Thyroid gland (tissue), 4 donors: ENCODE measurements around the gene MAGT1. TPM values are rescaled to one million over a fixed set of nuclear protein-coding genes. Genes with fewer than 3 reads are reported as not detected.
A peak's percentile ranks its signal among the peaks of the same experiment; 100 is the strongest.
"Not testable (repeated sequence)": the region's sequence is repeated elsewhere in the genome, so short reads cannot be mapped to it uniquely, and the experiment has no call there.

Source experiments
- DNase-seq, 2 donors: peaks; one replicate each; pipeline ENCODE4 v3.0.0-alpha.2; 2019
- H3K27ac ChIP-seq, 3 donors: fragments of 200-600 bp; sonication (generic); 1 replicate in 2 of 3; 2 replicates in 1 of 3; pipeline ENCODE4 v1.5.1; 2016 to 2019; ENCODE audit warnings: mild to moderate bottlenecking in 1 of 3, moderate library complexity in 1 of 3
- H3K27me3 ChIP-seq: fragments of 200-600 bp; sonication (generic); one replicate; pipeline ENCODE4 v1.5.1; 2019
- H3K36me3 ChIP-seq, 2 donors: fragments of 200-600 bp; sonication (generic); one replicate each; pipeline ENCODE4 v1.5.1; 2016 to 2019
- H3K4me1 ChIP-seq, 2 donors: fragments of 200-600 bp; sonication (generic); one replicate each; pipeline ENCODE4 v1.5.1; 2017 to 2019
- H3K4me3 ChIP-seq, 3 donors: fragments of 200-600 bp; sonication (generic); replicated peaks in 1 of 3; 1 replicate in 2 of 3; 2 replicates in 1 of 3; pipeline ENCODE4 v1.5.1; 2016; ENCODE audit warnings: mild to moderate bottlenecking in 1 of 3
- H3K9me3 ChIP-seq: fragments of 200-600 bp; sonication (generic); one replicate; pipeline ENCODE4 v1.5.1; 2017
- POLR2A ChIP-seq, 2 donors: fragments of 450-650 bp; IDR thresholded peaks; one replicate each; pipeline ENCODE4 v1.6.1; 2017; ENCODE audit warnings: antibody characterized with exemption in 2 of 2, mild to moderate bottlenecking in 2 of 2, moderate library complexity in 1 of 2
- WGBS, 2 donors: methylation state at CpG; one replicate each; pipeline ENCODE4 v1.1.5; 2017; 5-methylcytosine and 5-hydroxymethylcytosine counted together
- intact Hi-C: fragments of 100-400 bp; cut with DNase I; formaldehyde crosslinking; loops from one replicate; pipeline ENCODE4 v1.15.1; 2023
- total RNA-seq, 4 donors: library from RNA; depleted of rRNA; stranded (reverse); fragments of >200 nt; gene quantifications; one replicate each; pipeline ENCODE4 v1.2.3, GENCODE V29; 2016
- TF ChIP-seq, protein P1 (sequence below), 6 experiments: fragments of 200-600 bp in 3 of 6; fragments of 450-650 bp in 3 of 6; sonication (generic) in 3 of 6; IDR thresholded peaks; one replicate each; pipeline ENCODE4 v1.5.1; 2016 to 2019; ENCODE audit warnings: antibody characterized with exemption in 6 of 6, mild to moderate bottlenecking in 2 of 6, inconsistent platforms in 1 of 6, moderate library complexity in 1 of 6

The MAGT1 gene
- total RNA-seq = 100 to 1,000 TPM in 3 of 4 donors, 10 to 100 TPM in 1; 85.1 to 156 (median 109) TPM

DNA sequence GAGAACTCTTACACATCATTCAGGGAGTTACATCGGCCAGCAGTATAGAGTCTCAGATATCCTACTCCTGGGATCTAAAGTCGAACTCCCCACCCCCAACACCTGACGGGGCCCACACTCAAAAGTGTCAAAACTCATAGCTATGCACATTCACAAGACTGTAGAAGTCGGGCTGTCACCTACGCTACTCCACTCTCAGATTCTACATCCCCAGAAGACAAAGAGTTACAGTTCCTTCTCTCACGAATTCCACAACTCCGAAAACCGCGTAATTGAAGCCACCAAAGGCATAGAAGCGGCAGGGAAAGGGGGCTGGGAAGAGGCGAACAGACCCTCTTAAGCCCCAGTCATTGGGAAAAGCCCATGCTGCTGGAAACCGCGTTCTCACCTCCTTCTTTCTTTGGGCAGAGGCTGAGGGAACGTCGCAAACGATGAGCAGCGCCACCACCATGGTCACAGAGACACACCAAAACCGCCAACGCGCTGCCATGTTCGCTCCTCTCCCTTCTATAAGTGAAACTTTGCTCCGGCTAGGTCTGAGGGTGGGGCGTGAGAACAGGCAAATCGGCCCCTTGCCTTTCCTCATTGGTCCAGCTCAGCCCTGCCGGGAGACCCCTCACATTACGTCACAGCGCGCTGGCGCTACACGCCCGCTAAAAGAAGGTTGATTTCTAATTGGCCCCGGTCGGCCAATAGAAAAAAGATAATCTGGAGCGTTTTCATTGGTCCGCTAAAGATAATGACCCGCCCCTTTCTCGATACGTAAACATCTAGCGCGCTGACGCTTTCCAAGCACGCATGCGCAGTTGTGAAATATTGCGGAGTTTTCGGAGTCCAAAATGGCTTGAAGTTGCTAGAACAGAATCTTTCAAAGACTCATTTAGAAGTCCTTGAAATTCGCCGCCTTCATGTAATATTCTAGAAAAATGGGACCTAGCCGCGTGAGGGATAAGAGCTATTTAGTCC is at the start of gene MAGT1:
Gene MAGT1 (minus strand): TSS at position 515 of the 966 bp plus-strand sequence. CDS start 25 bp downstream, at position 490.
- peak; percentile 92 for DNase-seq
- no peaks in the 10 kb centered on the region for H3K4me1 ChIP-seq
- 0% methylated on average over 24 to 39 of the region's 49 CpGs for WGBS, 2 donors
- peak within 1 kb of the TSS; percentile 80 to 94 (median 88) for H3K27ac ChIP-seq
- no peaks in the 10 kb centered on the region for H3K36me3 ChIP-seq
- no peaks in the 10 kb centered on the region for H3K9me3 ChIP-seq
- no peaks in the 10 kb centered on the region for H3K27me3 ChIP-seq
- TF ChIP-seq, protein P1, sequence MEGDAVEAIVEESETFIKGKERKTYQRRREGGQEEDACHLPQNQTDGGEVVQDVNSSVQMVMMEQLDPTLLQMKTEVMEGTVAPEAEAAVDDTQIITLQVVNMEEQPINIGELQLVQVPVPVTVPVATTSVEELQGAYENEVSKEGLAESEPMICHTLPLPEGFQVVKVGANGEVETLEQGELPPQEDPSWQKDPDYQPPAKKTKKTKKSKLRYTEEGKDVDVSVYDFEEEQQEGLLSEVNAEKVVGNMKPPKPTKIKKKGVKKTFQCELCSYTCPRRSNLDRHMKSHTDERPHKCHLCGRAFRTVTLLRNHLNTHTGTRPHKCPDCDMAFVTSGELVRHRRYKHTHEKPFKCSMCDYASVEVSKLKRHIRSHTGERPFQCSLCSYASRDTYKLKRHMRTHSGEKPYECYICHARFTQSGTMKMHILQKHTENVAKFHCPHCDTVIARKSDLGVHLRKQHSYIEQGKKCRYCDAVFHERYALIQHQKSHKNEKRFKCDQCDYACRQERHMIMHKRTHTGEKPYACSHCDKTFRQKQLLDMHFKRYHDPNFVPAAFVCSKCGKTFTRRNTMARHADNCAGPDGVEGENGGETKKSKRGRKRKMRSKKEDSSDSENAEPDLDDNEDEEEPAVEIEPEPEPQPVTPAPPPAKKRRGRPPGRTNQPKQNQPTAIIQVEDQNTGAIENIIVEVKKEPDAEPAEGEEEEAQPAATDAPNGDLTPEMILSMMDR (IDR thresholded peaks at IDR 0.05) = no peak
- TF ChIP-seq POLR2A (IDR thresholded peaks at IDR 0.05) = peak in 1 of 2 donors; percentile 83
- intact Hi-C loops = no loop called here
- peak within 1 kb of the TSS; percentile 11 to 47 (median 45) for H3K4me3 ChIP-seq

DNA sequence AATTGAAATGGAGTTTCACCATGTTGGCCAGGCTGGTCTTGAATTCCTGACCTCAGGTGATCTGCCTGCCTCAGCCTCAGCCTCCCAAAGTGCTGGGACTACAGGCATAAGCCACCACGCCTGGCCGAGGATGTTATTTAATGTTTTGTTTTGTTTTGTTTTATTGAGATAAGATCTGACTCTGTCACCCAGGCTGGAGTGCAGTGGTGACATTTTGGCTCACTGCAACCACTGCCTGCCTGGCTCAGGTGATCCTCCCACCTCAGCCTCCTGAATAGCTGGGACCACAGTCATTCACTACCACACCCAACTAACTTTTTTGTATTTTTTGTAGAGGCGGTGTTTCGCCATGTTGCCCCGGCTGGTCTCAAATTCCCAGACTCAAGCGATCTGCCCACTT is 49.8 kb upstream of the MAGT1 start:
- intact Hi-C loops, DNase-seq, H3K4me1 ChIP-seq, H3K27me3 ChIP-seq, H3K9me3 ChIP-seq, H3K27ac ChIP-seq, H3K36me3 ChIP-seq, H3K4me3 ChIP-seq: not testable (repeated sequence)
- WGBS, 2 donors = 98 to 100% methylated on average over 6 of the region's 6 CpGs

DNA sequence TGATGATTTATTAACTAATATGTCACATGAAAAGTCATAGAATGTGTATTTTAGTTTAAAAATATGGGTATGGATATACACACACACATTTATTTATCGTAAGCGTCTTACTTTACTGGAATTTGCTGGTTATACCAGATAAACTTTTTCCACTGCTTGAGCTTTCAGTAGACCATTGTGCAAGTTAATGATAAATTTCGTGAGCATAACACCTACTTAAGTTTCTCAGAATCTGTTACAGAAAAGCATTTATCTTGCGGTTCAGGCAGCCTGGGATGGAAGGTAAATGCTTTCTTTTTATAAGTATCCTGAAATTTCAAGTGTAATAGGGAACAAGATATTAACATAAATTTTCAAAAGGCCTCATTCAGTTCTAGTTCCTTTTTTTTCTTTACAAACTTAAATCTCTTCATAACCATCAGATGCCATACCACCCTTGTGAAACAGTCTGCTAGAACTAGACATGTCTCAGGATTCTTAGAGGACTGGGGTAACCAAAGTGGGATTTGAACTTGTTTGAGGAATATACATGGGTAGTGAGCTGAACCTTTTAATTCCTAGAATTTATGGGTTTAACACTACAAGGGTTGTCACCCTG is 42.9 kb upstream of the MAGT1 start:
- Histone ChIP-seq H3K4me1 (no peaks in the 10 kb centered on the region), H3K27ac (no peak overlapping the region), H3K36me3 (no peaks in the 10 kb centered on the region), H3K4me3 (no peak overlapping the region), H3K9me3 (no peaks in the 10 kb centered on the region), H3K27me3 (no peaks in the 10 kb centered on the region)
- no peak for TF ChIP-seq POLR2A (IDR thresholded peaks at IDR 0.05)
- TF ChIP-seq, protein P1 (IDR thresholded peaks at IDR 0.05) = no peak
- 89 to 92% methylated on average over 4 of the region's 4 CpGs for WGBS, 2 donors
- intact Hi-C loops = no loop called here
- no peak for DNase-seq

DNA sequence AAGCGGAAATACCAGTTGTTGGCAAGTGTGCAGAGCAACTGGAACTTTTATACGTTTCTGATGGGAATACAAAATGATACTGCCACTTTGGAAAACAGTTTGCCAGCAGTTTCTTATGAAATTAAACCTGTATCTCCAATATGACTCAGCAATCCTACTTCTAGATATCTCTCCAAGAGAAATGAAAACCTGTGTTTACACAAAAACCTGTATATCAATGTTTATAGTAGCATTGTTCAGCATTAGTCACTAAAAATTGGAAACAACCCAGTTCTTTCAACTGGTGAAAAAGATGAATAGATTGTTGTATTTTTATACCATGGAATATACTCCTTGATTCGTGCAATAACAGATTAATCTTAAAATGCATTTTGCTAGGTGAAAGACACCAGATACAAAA is 42.1 kb upstream of the MAGT1 start:
- intact Hi-C loops = no loop called here
- WGBS, 2 donors = 77 to 80% methylated on average over 3 of the region's 3 CpGs
- no peak for TF ChIP-seq POLR2A (IDR thresholded peaks at IDR 0.05)
- TF ChIP-seq, protein P1 (IDR thresholded peaks at IDR 0.05) = no peak

DNA sequence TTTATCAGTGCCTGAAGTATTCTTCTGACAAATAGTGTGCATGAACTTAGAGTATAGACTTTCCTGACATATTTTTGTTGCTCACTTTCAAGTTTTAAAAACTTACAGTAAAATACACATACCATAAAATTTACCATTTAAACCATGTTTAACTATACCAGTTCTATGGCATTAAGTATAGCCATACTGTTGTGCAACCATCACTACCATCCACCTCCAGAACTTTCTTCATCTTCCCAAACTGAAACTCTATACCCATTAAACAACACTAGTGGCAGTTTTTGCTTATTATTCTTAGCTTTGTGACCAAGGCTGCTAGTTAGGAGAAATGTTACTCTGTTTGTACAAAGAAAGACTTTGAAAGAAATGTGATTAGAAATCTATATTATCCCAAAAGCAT is 41.1 kb upstream of the MAGT1 start:
- TF ChIP-seq POLR2A (IDR thresholded peaks at IDR 0.05) = no peak
- TF ChIP-seq, protein P1 (IDR thresholded peaks at IDR 0.05) = no peak
- Histone ChIP-seq H3K27ac (no peak overlapping the region), H3K9me3 (no peaks in the 10 kb centered on the region), H3K4me1 (no peaks in the 10 kb centered on the region), H3K4me3 (no peak overlapping the region), H3K36me3 (no peaks in the 10 kb centered on the region), H3K27me3 (no peaks in the 10 kb centered on the region)
- DNase-seq = no peak
- intact Hi-C loops = no loop called here

More for the DNA sequence above, 42.1 kb upstream of the MAGT1 start:
- H3K36me3 ChIP-seq = no peaks in the 10 kb centered on the region
- no peaks in the 10 kb centered on the region for H3K27me3 ChIP-seq
- H3K27ac ChIP-seq = no peak overlapping the region
- no peak for DNase-seq
- H3K4me3 ChIP-seq = no peak overlapping the region
- no peaks in the 10 kb centered on the region for H3K9me3 ChIP-seq
- H3K4me1 ChIP-seq = no peaks in the 10 kb centered on the region
